Measurements from ENCODE around the gene SLC26A9.

The SLC26A9 gene

GRCh38 chr1:205973377-205974232 is 30.3 kb upstream of the SLC26A9 start:
- no peak for DNase-seq

GRCh38 chr1:205972491-205973168 is 29.4 kb upstream of the SLC26A9 start:
- DNase-seq, result no peak

- no peak for DNase-seq
Measured at GRCh38 chr1:205972081-205972480, 28.8 kb upstream of the SLC26A9 start.

- no peak for DNase-seq
Measured at GRCh38 chr1:205971082-205971481, 27.8 kb upstream of the SLC26A9 start.

- DNase-seq, result no peak
Measured at GRCh38 chr1:205970486-205970885, 27.2 kb upstream of the SLC26A9 start.

GRCh38 chr1:205969229-205969628 is 26.0 kb upstream of the SLC26A9 start:
- no peak for DNase-seq

- no peak for DNase-seq
Measured at GRCh38 chr1:205967554-205968335, 24.5 kb upstream of the SLC26A9 start.

GRCh38 chr1:205965036-205965884 is 22.0 kb upstream of the SLC26A9 start:
- no peak for DNase-seq

- DNase-seq, result peak; percentile 18
Measured at GRCh38 chr1:205963352-205964155, 20.3 kb upstream of the SLC26A9 start.

- no peak for DNase-seq
Measured at GRCh38 chr1:205962821-205963221, 19.6 kb upstream of the SLC26A9 start.

- DNase-seq, result no peak
Measured at GRCh38 chr1:205961991-205962820, 18.9 kb upstream of the SLC26A9 start.

GRCh38 chr1:205961405-205961804 is 18.1 kb upstream of the SLC26A9 start:
- peak; percentile 45 for DNase-seq

- DNase-seq, result no peak
Measured at GRCh38 chr1:205959789-205960188, 16.5 kb upstream of the SLC26A9 start.

GRCh38 chr1:205955499-205955898 is 12.2 kb upstream of the SLC26A9 start:
- no peak for DNase-seq

GRCh38 chr1:205954819-205955404 is 11.7 kb upstream of the SLC26A9 start:
- no peak for DNase-seq

- DNase-seq, result no peak
Measured at GRCh38 chr1:205951746-205952145, 8.5 kb upstream of the SLC26A9 start.

GRCh38 chr1:205950826-205951549 is 7.7 kb upstream of the SLC26A9 start:
- DNase-seq, result no peak

GRCh38 chr1:205950280-205950679 is 7.0 kb upstream of the SLC26A9 start:
- DNase-seq, result no peak

- DNase-seq, result no peak
Measured at GRCh38 chr1:205949753-205950152, 6.5 kb upstream of the SLC26A9 start.

GRCh38 chr1:205948886-205949285 is 5.6 kb upstream of the SLC26A9 start:
- DNase-seq, result no peak
